ENCODE data around the gene RTP4. TPM values are rescaled to one million over a fixed set of nuclear protein-coding genes. Genes with fewer than 3 reads are reported as not detected.
A peak's percentile ranks its signal among the peaks of the same experiment; 100 is the strongest.

The RTP4 gene, protein sequence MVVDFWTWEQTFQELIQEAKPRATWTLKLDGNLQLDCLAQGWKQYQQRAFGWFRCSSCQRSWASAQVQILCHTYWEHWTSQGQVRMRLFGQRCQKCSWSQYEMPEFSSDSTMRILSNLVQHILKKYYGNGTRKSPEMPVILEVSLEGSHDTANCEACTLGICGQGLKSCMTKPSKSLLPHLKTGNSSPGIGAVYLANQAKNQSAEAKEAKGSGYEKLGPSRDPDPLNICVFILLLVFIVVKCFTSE
- 4.6 TPM for total RNA-seq
- polyA plus RNA-seq, result 10 to 100 TPM; 14.7 to 27.7 (median 21.2) TPM

DNA sequence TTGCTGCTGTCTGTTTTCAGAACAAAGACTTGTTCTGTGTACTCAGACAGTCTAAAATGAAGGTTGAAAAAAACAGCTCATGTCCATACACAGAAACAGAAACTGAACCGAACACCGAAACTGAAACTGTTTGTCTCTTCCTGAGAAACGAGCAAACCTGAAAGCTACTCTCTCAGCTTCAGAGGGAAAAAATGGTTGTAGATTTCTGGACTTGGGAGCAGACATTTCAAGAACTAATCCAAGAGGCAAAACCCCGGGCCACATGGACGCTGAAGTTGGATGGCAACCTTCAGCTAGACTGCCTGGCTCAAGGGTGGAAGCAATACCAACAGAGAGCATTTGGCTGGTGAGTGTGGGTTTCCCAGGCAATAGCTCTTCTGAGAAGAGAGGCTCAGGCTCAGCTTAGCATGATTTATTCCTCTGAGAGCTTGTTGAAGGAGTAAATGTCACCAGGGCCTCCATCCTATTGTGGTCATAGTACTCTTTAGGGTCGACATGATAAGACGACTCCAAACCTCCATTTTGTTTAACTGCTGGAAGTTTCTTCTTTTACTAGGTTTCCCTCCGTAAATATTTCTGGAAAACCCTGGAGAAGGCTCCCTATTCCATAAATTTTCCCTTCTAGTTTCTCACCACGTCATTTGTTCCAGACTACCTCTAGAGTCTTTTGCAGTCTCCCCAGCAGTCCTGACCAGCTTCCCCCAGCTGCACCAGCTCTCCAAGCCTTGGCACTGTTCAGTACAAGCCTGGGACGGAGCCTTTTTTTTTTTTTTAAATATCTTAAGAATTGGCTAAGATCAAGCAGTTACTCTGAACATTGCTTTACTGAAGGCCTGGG is at the start of gene RTP4:
Gene RTP4 (plus strand): TSS at position 135 of the 838 bp plus-strand sequence. CDS start 57 bp downstream, at position 192.
- DNase-seq (peak; percentile 5 to 92 (median 69)), ATAC-seq (ENCODE audit: low read depth in 2 of 2) (peak; percentile 79 to 83)
- Histone ChIP-seq H3K36me3 (ENCODE audit: control insufficient read depth, insufficient read depth, low read length) (peaks cover 28% of the 10 kb centered on the region), H3K4me3 (ENCODE audit: low read depth, low read length) (peak within 1 kb of the TSS; percentile 88), H3K4me1 (ENCODE audit: control insufficient read depth, insufficient read depth, low read length, poor library complexity, severe bottlenecking) (peaks cover 29% of the 10 kb centered on the region), H3K27me3 (ENCODE audit: control insufficient read depth, insufficient read depth, low read length) (no peaks in the 10 kb centered on the region), H3K9me3 (ENCODE audit: control insufficient read depth in 2 of 2, low read length in 2 of 2) (no peaks in the 10 kb centered on the region), H3K27ac (ENCODE audit: insufficient read depth, low read length, poor library complexity, severe bottlenecking) (peak within 1 kb of the TSS; percentile 87)
- Mint-ChIP-seq H3K4me3 (peak within 1 kb of the TSS; percentile 92 to 100 (median 96)), H3K27me3 (no peaks in the 10 kb centered on the region), H3K9me3 (peaks cover 0 to 6% (median 2%) of the 10 kb centered on the region in 7 donors), H3K36me3 (peaks cover 36% of the 10 kb centered on the region), H3K4me1 (peaks cover 18 to 49% (median 31%) of the 10 kb centered on the region in 4 donors), H3K27ac (peak within 1 kb of the TSS; percentile 88 to 100 (median 99))

DNA sequence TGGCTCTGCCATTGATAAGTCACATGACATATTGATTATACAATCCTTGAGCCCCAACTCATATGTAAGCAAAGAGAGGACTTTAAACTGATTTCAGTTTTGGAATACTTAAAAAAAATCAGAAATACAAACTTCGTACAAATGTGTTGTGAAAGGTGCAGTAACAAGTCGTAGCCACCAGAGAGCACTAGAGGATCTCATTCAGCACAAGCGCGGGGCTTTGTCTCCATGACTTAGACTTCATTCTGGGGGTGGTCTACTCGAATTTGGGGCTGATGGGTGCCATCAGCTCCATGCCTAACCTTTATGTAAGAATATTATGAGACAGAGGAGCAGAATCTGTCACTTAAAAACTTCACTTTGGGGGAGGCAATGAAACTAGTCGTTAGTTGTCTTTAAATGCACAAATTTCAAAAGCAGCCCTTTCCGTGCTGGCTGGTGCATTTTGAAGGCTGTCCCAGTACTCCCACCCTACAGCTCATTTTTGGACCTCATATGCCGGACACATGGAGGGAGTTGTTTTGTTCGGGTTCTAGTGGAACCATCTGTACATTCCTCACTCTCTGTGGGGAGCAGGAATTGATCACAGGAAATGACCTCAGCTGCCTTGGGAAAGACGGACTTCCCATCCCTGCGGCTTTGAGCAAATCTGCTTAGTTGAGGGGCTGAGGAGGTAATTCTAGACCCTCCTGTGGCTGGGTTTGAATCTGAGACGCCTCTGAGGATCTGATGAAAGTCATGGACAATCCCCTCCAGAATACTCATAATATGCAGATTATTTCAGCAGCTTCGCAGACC is 49.2 kb upstream of the RTP4 start:
- H3K4me1 ChIP-seq (ENCODE audit: control insufficient read depth, insufficient read depth, low read length, poor library complexity, severe bottlenecking), result peaks cover 10% of the 10 kb centered on the region
- ATAC-seq (ENCODE audit: low read depth in 2 of 2) (no peak), DNase-seq (peak; percentile 13 to 66 (median 57))
- no peaks in the 10 kb centered on the region for H3K36me3 Mint-ChIP-seq
- no peaks in the 10 kb centered on the region for H3K9me3 ChIP-seq (ENCODE audit: control insufficient read depth in 2 of 2, low read length in 2 of 2)
- no peak overlapping the region for H3K27ac ChIP-seq (ENCODE audit: insufficient read depth, low read length, poor library complexity, severe bottlenecking)
- H3K27me3 ChIP-seq (ENCODE audit: control insufficient read depth, insufficient read depth, low read length), result peaks cover 10% of the 10 kb centered on the region
- peak overlapping the region; percentile 47 for H3K4me3 ChIP-seq (ENCODE audit: low read depth, low read length)
- H3K4me3 Mint-ChIP-seq, result peak overlapping the region in 1 of 4 donors; percentile 50
- no peak overlapping the region for H3K27ac Mint-ChIP-seq
- H3K4me1 Mint-ChIP-seq, result peaks cover 0 to 17% (median 7%) of the 10 kb centered on the region in 4 donors
- peaks cover 59% of the 10 kb centered on the region for H3K27me3 Mint-ChIP-seq
- H3K9me3 Mint-ChIP-seq, result no peaks in the 10 kb centered on the region
- no peaks in the 10 kb centered on the region for H3K36me3 ChIP-seq (ENCODE audit: control insufficient read depth, insufficient read depth, low read length)

DNA sequence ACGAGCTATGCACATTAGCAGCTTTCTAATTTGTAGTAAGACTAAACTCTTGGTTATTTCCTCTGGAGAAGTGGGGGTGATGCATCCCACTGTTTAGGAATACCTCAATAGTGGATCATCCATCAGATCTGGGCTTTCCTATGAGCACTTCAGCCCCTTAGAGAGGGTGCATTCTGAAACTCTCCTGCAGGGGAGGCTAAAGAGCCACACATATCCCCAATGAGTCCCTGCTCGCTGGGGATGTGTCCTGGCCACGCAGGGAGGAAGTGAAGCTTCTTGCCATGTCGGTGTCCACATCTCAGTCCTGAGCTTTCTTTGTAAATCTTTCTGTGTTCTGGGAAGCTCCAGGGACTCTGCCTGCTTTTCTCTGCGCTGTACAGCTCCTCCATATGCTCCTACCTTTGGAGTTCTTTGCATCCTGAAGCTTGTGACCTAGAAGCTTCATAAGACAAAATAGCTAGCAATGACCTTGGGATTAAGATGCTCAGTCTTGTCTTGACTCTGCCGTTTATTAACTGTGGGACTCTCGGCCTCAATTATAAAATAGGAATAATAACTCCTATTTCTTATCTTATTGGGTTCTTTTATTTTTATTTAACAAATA is 48.4 kb upstream of the RTP4 start:
- ATAC-seq (ENCODE audit: low read depth in 2 of 2) (peak; percentile 66 to 72), DNase-seq (peak in 2 of 3 donors; percentile 23 to 73)
- no peak overlapping the region for H3K27ac ChIP-seq (ENCODE audit: insufficient read depth, low read length, poor library complexity, severe bottlenecking)
- Mint-ChIP-seq H3K9me3 (no peaks in the 10 kb centered on the region), H3K36me3 (no peaks in the 10 kb centered on the region), H3K27me3 (peaks cover 51% of the 10 kb centered on the region), H3K27ac (no peak overlapping the region), H3K4me1 (peaks cover 0 to 17% (median 7%) of the 10 kb centered on the region in 4 donors), H3K4me3 (no peak overlapping the region)
- no peak overlapping the region for H3K4me3 ChIP-seq (ENCODE audit: low read depth, low read length)
- H3K9me3 ChIP-seq (ENCODE audit: control insufficient read depth in 2 of 2, low read length in 2 of 2), result no peaks in the 10 kb centered on the region
- peaks cover 15% of the 10 kb centered on the region for H3K27me3 ChIP-seq (ENCODE audit: control insufficient read depth, insufficient read depth, low read length)
- H3K4me1 ChIP-seq (ENCODE audit: control insufficient read depth, insufficient read depth, low read length, poor library complexity, severe bottlenecking), result peaks cover 10% of the 10 kb centered on the region
- no peaks in the 10 kb centered on the region for H3K36me3 ChIP-seq (ENCODE audit: control insufficient read depth, insufficient read depth, low read length)

DNA sequence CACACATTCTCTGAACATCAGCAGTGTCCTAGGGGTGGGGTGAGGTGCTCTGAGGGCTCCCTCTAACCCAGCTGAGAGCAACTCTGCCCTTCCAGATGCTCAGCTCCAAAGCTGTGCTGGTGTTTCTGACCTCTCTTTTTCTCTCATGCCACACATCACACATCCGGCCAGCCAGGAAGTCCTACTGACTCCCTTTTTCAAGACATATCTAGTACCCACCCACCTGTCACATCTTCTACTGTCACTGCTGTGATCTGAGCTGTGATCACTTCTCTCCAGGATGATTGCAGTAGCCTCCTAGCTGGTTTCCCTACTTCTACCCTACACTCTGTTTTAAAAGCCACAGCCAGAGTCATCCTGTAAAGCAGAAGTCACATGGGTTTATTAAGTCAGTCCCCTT is 46.4 kb upstream of the RTP4 start:
- ATAC-seq (ENCODE audit: low read depth in 2 of 2) (no peak), DNase-seq (peak in 1 of 3 donors; percentile 8)
- Histone ChIP-seq H3K9me3 (ENCODE audit: control insufficient read depth in 2 of 2, low read length in 2 of 2) (no peaks in the 10 kb centered on the region), H3K27me3 (ENCODE audit: control insufficient read depth, insufficient read depth, low read length) (peaks cover 22% of the 10 kb centered on the region), H3K36me3 (ENCODE audit: control insufficient read depth, insufficient read depth, low read length) (no peaks in the 10 kb centered on the region), H3K4me3 (ENCODE audit: low read depth, low read length) (no peak overlapping the region), H3K4me1 (ENCODE audit: control insufficient read depth, insufficient read depth, low read length, poor library complexity, severe bottlenecking) (peaks cover 10% of the 10 kb centered on the region), H3K27ac (ENCODE audit: insufficient read depth, low read length, poor library complexity, severe bottlenecking) (no peak overlapping the region)
- no peaks in the 10 kb centered on the region for H3K36me3 Mint-ChIP-seq
- H3K4me1 Mint-ChIP-seq, result peaks cover 0 to 17% (median 7%) of the 10 kb centered on the region in 4 donors
- no peak overlapping the region for H3K27ac Mint-ChIP-seq
- H3K9me3 Mint-ChIP-seq, result no peaks in the 10 kb centered on the region
- peaks cover 35% of the 10 kb centered on the region for H3K27me3 Mint-ChIP-seq
- no peak overlapping the region for H3K4me3 Mint-ChIP-seq

DNA sequence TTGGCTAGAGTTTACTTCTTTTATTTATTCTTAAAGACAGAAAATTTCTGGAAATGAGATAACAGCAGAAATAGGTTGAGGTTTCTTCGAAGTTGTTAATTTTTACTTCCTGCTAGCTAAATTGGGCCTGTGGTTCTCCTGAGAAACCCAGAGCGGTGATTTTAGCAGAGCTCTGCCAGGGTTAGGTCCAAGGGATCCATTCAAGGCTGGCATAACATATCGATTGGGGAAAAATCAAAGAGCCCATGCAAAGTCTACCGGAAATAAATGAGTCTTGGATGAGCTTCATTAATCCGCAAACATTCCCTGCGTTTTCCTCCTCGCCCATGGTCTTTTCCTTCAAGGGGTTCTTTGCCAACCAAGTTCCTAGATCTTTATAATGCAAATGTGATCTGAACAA is 45.9 kb upstream of the RTP4 start:
- peaks cover 10% of the 10 kb centered on the region for H3K4me1 ChIP-seq (ENCODE audit: control insufficient read depth, insufficient read depth, low read length, poor library complexity, severe bottlenecking)
- Mint-ChIP-seq H3K27me3 (peaks cover 30% of the 10 kb centered on the region), H3K4me3 (no peak overlapping the region), H3K4me1 (peaks cover 0 to 17% (median 7%) of the 10 kb centered on the region in 4 donors), H3K27ac (no peak overlapping the region), H3K36me3 (no peaks in the 10 kb centered on the region), H3K9me3 (no peaks in the 10 kb centered on the region)
- DNase-seq (no peak), ATAC-seq (ENCODE audit: low read depth in 2 of 2) (no peak)
- no peak overlapping the region for H3K4me3 ChIP-seq (ENCODE audit: low read depth, low read length)
- H3K36me3 ChIP-seq (ENCODE audit: control insufficient read depth, insufficient read depth, low read length), result no peaks in the 10 kb centered on the region
- no peak overlapping the region for H3K27ac ChIP-seq (ENCODE audit: insufficient read depth, low read length, poor library complexity, severe bottlenecking)
- H3K27me3 ChIP-seq (ENCODE audit: control insufficient read depth, insufficient read depth, low read length), result peaks cover 18% of the 10 kb centered on the region
- no peaks in the 10 kb centered on the region for H3K9me3 ChIP-seq (ENCODE audit: control insufficient read depth in 2 of 2, low read length in 2 of 2)

DNA sequence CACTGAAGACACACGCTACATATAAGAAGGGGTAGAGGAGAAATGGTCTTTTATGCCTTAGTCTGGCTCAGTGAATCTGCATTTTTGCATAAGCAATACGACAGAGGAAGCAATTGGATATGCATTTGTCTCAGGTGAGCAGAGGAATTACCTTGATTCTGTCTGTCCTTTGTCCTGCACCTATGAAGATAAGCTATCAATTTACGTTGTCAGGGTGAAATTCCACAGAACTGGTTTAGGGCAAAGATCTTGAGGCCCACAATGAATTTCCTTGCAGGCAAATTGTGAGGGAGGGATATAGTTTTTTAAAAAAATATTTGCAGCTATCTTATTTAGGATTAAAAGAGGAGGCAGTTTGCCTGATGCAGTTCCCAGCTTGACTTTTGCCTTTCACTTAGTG is 45.1 kb upstream of the RTP4 start:
- H3K27me3 ChIP-seq (ENCODE audit: control insufficient read depth, insufficient read depth, low read length), result peaks cover 23% of the 10 kb centered on the region
- ATAC-seq (ENCODE audit: low read depth in 2 of 2) (no peak), DNase-seq (no peak)
- H3K36me3 ChIP-seq (ENCODE audit: control insufficient read depth, insufficient read depth, low read length), result no peaks in the 10 kb centered on the region
- no peak overlapping the region for H3K27ac Mint-ChIP-seq
- H3K36me3 Mint-ChIP-seq, result no peaks in the 10 kb centered on the region
- H3K4me1 ChIP-seq (ENCODE audit: control insufficient read depth, insufficient read depth, low read length, poor library complexity, severe bottlenecking), result peaks cover 10% of the 10 kb centered on the region
- H3K4me1 Mint-ChIP-seq, result peaks cover 0 to 17% (median 7%) of the 10 kb centered on the region in 4 donors
- H3K9me3 ChIP-seq (ENCODE audit: control insufficient read depth in 2 of 2, low read length in 2 of 2), result no peaks in the 10 kb centered on the region
- no peak overlapping the region for H3K4me3 ChIP-seq (ENCODE audit: low read depth, low read length)
- no peak overlapping the region for H3K27ac ChIP-seq (ENCODE audit: insufficient read depth, low read length, poor library complexity, severe bottlenecking)
- no peak overlapping the region for H3K4me3 Mint-ChIP-seq
- no peaks in the 10 kb centered on the region for H3K9me3 Mint-ChIP-seq
- peaks cover 31% of the 10 kb centered on the region for H3K27me3 Mint-ChIP-seq

DNA sequence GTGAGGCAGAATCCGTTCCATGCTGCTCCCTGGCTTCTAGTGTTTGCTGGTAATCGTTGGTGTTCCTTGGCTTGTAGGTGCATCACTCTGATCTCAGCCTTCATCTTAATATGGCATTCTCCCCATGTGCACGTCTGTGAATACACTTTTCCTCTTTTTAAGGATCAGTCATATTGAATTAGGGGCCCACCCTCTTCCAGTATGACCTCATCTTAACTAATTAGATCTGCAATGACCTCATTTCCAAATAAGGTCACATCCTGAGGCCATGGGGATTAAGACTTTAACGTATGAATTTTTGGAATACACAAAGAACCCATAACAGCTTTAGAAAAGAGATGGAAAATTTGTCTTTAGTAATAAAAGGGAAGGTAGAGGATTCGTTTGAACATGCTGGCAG is 42.6 kb upstream of the RTP4 start:
- H3K4me1 Mint-ChIP-seq, result peaks cover 0 to 3% (median 2%) of the 10 kb centered on the region in 4 donors
- no peaks in the 10 kb centered on the region for H3K36me3 ChIP-seq (ENCODE audit: control insufficient read depth, insufficient read depth, low read length)
- no peak for DNase-seq
- H3K9me3 ChIP-seq (ENCODE audit: control insufficient read depth in 2 of 2, low read length in 2 of 2), result no peaks in the 10 kb centered on the region
- no peaks in the 10 kb centered on the region for H3K36me3 Mint-ChIP-seq
- no peak for ATAC-seq (ENCODE audit: low read depth in 2 of 2)
- no peak overlapping the region for H3K4me3 ChIP-seq (ENCODE audit: low read depth, low read length)
- H3K4me1 ChIP-seq (ENCODE audit: control insufficient read depth, insufficient read depth, low read length, poor library complexity, severe bottlenecking), result no peaks in the 10 kb centered on the region
- H3K27me3 ChIP-seq (ENCODE audit: control insufficient read depth, insufficient read depth, low read length), result peaks cover 29% of the 10 kb centered on the region
- H3K27ac ChIP-seq (ENCODE audit: insufficient read depth, low read length, poor library complexity, severe bottlenecking), result no peak overlapping the region
- H3K27ac Mint-ChIP-seq, result no peak overlapping the region
- H3K4me3 Mint-ChIP-seq, result no peak overlapping the region
- no peaks in the 10 kb centered on the region for H3K9me3 Mint-ChIP-seq
- H3K27me3 Mint-ChIP-seq, result peaks cover 21% of the 10 kb centered on the region

Data from CD4-positive, CD25-positive, alpha-beta regulatory T cell (primary cell).